WTC11 (cell line): ENCODE measurements around the gene TFAP2E. TPM values are rescaled to one million over a fixed set of nuclear protein-coding genes. Genes with fewer than 3 reads are reported as not detected.

Source experiments
- ATAC-seq: fragments of 200-7000 bp; cut with Tn5 transposase; 2 replicates; pipeline ENCODE4 v1.10.0; 2021; ENCODE audit warnings: mild to moderate bottlenecking, moderate library complexity
- CTCF ChIA-PET: fragments of 300-600 bp; sonication (Branson Sonifier 250); formaldehyde crosslinking; loops from one replicate; lab custom pipeline; 2021; ENCODE audit warnings: antibody characterized with exemption; lab: Charles Lee
- POLR2A ChIA-PET: fragments of 350-600 bp; sonication (Branson Sonifier 250); formaldehyde crosslinking; loops from one replicate; lab custom pipeline; 2021; ENCODE audit warnings: antibody characterized with exemption; lab: Charles Lee
- DNase-seq: peaks from one replicate; pipeline ENCODE4 v3.0.0; 2021; ENCODE audit warnings: low spot score
- H3K27ac Mint-ChIP-seq: 2 replicates; pipeline ENCODE4 v1.8.0; 2021; ENCODE audit warnings: mixed read lengths
- H3K27me3 Mint-ChIP-seq: 2 replicates; pipeline ENCODE4 v1.8.0; 2021; ENCODE audit warnings: low read depth, mild to moderate bottlenecking, moderate library complexity, mixed read lengths
- H3K36me3 Mint-ChIP-seq: 2 replicates; pipeline ENCODE4 v1.8.0; 2021; ENCODE audit warnings: mixed read lengths
- H3K4me1 Mint-ChIP-seq: 2 replicates; pipeline ENCODE4 v1.8.0; 2022; ENCODE audit warnings: mixed read lengths
- H3K4me3 Mint-ChIP-seq: 2 replicates; pipeline ENCODE4 v1.8.0; 2021; ENCODE audit warnings: mild to moderate bottlenecking, moderate library complexity, mixed read lengths
- H3K9me3 Mint-ChIP-seq: 2 replicates; pipeline ENCODE4 v1.8.0; 2021; ENCODE audit warnings: mixed read lengths
- CREM ChIP-seq: sonication (generic); formaldehyde crosslinking; IDR thresholded peaks from 2 replicates; pipeline ENCODE4 v1.8.1; 2022; ENCODE audit warnings: mild to moderate bottlenecking, missing genetic modification reagents, moderate library complexity
- ESRRA ChIP-seq: sonication (generic); formaldehyde crosslinking; IDR thresholded peaks from 2 replicates; pipeline ENCODE4 v1.8.1; 2022; ENCODE audit warnings: mild to moderate bottlenecking, missing genetic modification reagents, borderline replicate concordance
- ETV6 ChIP-seq: sonication (generic); formaldehyde crosslinking; IDR thresholded peaks from 2 replicates; pipeline ENCODE4 v1.8.1; 2022; ENCODE audit warnings: mild to moderate bottlenecking, missing genetic modification reagents
- FOXP1 ChIP-seq: sonication (generic); formaldehyde crosslinking; IDR thresholded peaks from 2 replicates; pipeline ENCODE4 v1.8.0; 2022; ENCODE audit warnings: missing genetic modification reagents, mild to moderate bottlenecking, moderate library complexity, borderline replicate concordance
- GRHL2 ChIP-seq: fragments of 250-450 bp; sonication (Bioruptor Pico); IDR thresholded peaks from 2 replicates; pipeline ENCODE4 v1.8.0; 2022; ENCODE audit warnings: mild to moderate bottlenecking, moderate library complexity; ENCODE audit not compliant: insufficient replicate concordance, severe bottlenecking
- GTF2I ChIP-seq: fragments of 250-450 bp; sonication (Bioruptor Pico); conservative IDR thresholded peaks from 2 replicates; pipeline ENCODE4 v1.4.0; 2021; ENCODE audit warnings: mild to moderate bottlenecking
- NFATC4 ChIP-seq: fragments of 250-450 bp; sonication (Bioruptor Pico); IDR thresholded peaks from 2 replicates; pipeline ENCODE4 v1.9.0; 2021; ENCODE audit warnings: mild to moderate bottlenecking
- NFYB ChIP-seq: sonication (generic); formaldehyde crosslinking; conservative IDR thresholded peaks from 2 replicates; pipeline ENCODE4 v1.8.0; 2022; ENCODE audit warnings: low read depth, missing genetic modification reagents
- NR3C1 ChIP-seq: sonication (generic); formaldehyde crosslinking; conservative IDR thresholded peaks from 2 replicates; pipeline ENCODE4 v1.8.1; 2023; ENCODE audit warnings: low read depth, mild to moderate bottlenecking, missing genetic modification reagents
- OVOL2 ChIP-seq: fragments of 250-450 bp; sonication (Bioruptor Pico); IDR thresholded peaks from 2 replicates; pipeline ENCODE4 v1.9.0; 2021; ENCODE audit warnings: mild to moderate bottlenecking, borderline replicate concordance
- SOX15 ChIP-seq: fragments of 250-450 bp; sonication (Bioruptor Pico); IDR thresholded peaks from 2 replicates; pipeline ENCODE4 v1.9.0; 2021; ENCODE audit warnings: mild to moderate bottlenecking
- SP1 ChIP-seq: sonication (generic); formaldehyde crosslinking; conservative IDR thresholded peaks from 2 replicates; pipeline ENCODE4 v1.8.1; 2022; ENCODE audit warnings: missing genetic modification reagents
- TEAD4 ChIP-seq: sonication (generic); formaldehyde crosslinking; IDR thresholded peaks from 2 replicates; pipeline ENCODE4 v1.8.0; 2022; ENCODE audit warnings: mild to moderate bottlenecking, missing genetic modification reagents
- ZNF121 ChIP-seq: sonication (generic); formaldehyde crosslinking; IDR thresholded peaks from 2 replicates; pipeline ENCODE4 v1.8.0; 2023; ENCODE audit warnings: missing genetic modification reagents
- ZNF263 ChIP-seq: sonication (generic); formaldehyde crosslinking; IDR thresholded peaks from 2 replicates; pipeline ENCODE4 v1.8.1; 2022; ENCODE audit warnings: low read depth, mild to moderate bottlenecking, moderate library complexity, missing genetic modification reagents
- ZNF317 ChIP-seq: sonication (generic); formaldehyde crosslinking; IDR thresholded peaks from 2 replicates; pipeline ENCODE4 v1.8.1; 2023; ENCODE audit warnings: low read depth, mild to moderate bottlenecking, moderate library complexity, missing genetic modification reagents, borderline replicate concordance
- ZNF416 ChIP-seq: fragments of 250-450 bp; sonication (Bioruptor Pico); IDR thresholded peaks from 2 replicates; pipeline ENCODE4 v1.9.0; 2021; ENCODE audit warnings: mild to moderate bottlenecking, inconsistent platforms
- ZNF423 ChIP-seq: fragments of 250-450 bp; sonication (Bioruptor Pico); IDR thresholded peaks from 2 replicates; pipeline ENCODE4 v2.1.2; 2022; ENCODE audit warnings: mild to moderate bottlenecking, moderate library complexity
- total RNA-seq: library from RNA; stranded (reverse); gene quantifications from 3 replicates; pipeline ENCODE4 v1.2.3, GENCODE V29; 2021
- TF ChIP-seq, protein P1 (sequence below): sonication (generic); formaldehyde crosslinking; IDR thresholded peaks from 2 replicates; pipeline ENCODE4 v1.8.1; 2022; ENCODE audit warnings: mild to moderate bottlenecking, moderate library complexity, missing genetic modification reagents
- TF ChIP-seq, protein P2 (sequence below): fragments of 250-450 bp; sonication (Bioruptor Pico); IDR thresholded peaks from 2 replicates; pipeline ENCODE4 v1.8.0; 2021; ENCODE audit warnings: mild to moderate bottlenecking
- TF ChIP-seq, protein P3 (sequence below): fragments of 250-450 bp; sonication (Bioruptor Pico); conservative IDR thresholded peaks from 2 replicates; pipeline ENCODE4 v1.9.0; 2021; ENCODE audit warnings: mild to moderate bottlenecking
- TF ChIP-seq, protein P4 (sequence below): sonication (generic); formaldehyde crosslinking; IDR thresholded peaks from 2 replicates; pipeline ENCODE4 v1.8.1; 2022; ENCODE audit warnings: missing genetic modification reagents, borderline replicate concordance
- TF ChIP-seq, protein P5 (sequence below): sonication (generic); formaldehyde crosslinking; IDR thresholded peaks from 2 replicates; pipeline ENCODE4 v1.8.0; 2022; ENCODE audit warnings: mild to moderate bottlenecking, missing genetic modification reagents

The TFAP2E gene
- total RNA-seq, 1 experiment from 2014 or later = 1.7 TPM

DNA sequence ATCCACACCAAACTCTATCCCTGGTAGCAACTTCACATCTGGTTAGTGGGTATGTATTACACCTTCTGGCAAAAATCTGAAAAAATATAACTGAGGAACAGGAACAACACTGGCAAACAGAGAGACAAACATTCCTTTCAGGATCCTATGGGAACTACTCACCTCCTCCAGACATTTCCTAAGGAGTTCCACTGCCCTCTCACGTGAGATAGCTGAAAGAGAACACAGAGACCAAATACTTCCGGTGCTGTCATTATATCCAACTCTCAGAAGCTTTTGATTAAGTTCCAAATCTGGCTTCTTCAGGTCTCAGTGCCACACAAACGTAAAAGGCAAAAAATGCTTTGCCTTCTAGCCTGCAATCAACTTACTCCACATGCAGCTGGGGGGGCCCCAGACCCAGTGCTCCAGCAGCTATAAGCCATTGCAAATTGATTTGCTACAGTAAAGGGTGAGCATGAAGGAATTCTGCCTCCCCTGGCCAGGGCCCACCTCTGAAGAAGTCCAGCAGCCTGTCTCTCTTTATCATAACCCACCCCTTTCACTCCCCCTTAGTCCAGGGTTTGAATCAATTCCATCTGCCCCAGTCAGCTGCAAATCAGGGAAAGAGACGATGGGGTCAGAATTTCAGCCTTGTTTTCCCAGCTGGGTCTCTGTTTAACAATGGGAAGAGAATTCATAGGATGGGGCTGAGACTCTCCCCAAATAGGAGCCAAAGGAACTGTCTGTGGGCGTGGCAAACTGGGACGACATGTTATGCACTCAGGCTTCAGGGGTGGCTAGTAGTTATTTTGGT, 32.2 kb downstream of the TFAP2E start (continued):
- TF ChIP-seq TEAD4 (CRISPR knock-in tag) (no peak), ZNF317 (CRISPR knock-in tag) (no peak), SOX15 (CRISPR knock-in tag) (no peak), NFATC4 (CRISPR knock-in tag) (no peak)
- TF ChIP-seq, protein P1, sequence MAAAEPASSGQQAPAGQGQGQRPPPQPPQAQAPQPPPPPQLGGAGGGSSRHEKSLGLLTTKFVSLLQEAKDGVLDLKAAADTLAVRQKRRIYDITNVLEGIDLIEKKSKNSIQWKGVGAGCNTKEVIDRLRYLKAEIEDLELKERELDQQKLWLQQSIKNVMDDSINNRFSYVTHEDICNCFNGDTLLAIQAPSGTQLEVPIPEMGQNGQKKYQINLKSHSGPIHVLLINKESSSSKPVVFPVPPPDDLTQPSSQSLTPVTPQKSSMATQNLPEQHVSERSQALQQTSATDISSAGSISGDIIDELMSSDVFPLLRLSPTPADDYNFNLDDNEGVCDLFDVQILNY (CRISPR knock-in tag) = no peak

DNA sequence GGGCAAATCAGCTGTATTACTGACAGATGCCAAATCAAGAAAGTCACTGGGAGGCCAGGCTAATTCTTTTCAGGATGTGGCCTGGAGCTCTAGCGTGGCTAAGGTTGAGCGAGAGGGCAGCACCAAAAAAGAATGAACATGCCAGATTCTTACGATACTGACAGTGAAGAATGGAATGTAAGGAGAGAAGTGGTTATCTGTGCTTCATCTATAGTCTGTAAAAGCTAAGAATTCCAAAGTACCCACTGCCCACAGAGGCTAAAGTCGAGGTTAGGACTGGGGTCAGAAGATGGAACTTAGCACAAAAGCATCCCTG, 32.7 kb downstream of the TFAP2E start:
- no peaks in the 10 kb centered on the region for H3K27me3 Mint-ChIP-seq
- no peaks in the 10 kb centered on the region for H3K9me3 Mint-ChIP-seq
- TF ChIP-seq ZNF423 (CRISPR knock-in tag) (no peak), OVOL2 (no peak), ETV6 (no peak), ZNF263 (CRISPR knock-in tag) (no peak), ZNF416 (CRISPR knock-in tag) (no peak), NR3C1 (CRISPR knock-in tag) (no peak), GRHL2 (CRISPR knock-in tag) (no peak), CREM (CRISPR knock-in tag) (no peak)
- TF ChIP-seq, protein P2, sequence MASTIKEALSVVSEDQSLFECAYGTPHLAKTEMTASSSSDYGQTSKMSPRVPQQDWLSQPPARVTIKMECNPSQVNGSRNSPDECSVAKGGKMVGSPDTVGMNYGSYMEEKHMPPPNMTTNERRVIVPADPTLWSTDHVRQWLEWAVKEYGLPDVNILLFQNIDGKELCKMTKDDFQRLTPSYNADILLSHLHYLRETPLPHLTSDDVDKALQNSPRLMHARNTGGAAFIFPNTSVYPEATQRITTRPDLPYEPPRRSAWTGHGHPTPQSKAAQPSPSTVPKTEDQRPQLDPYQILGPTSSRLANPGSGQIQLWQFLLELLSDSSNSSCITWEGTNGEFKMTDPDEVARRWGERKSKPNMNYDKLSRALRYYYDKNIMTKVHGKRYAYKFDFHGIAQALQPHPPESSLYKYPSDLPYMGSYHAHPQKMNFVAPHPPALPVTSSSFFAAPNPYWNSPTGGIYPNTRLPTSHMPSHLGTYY (CRISPR knock-in tag) = no peak
- TF ChIP-seq, all 79 proteins: peak for 0
- Mint-ChIP-seq H3K36me3 (peaks cover 48% of the 10 kb centered on the region), H3K4me3 (no peak overlapping the region), H3K27ac (peak overlapping the region; percentile 66), H3K4me1 (peaks cover 2% of the 10 kb centered on the region; the same call in 1 of the 2 replicates)
- ChIA-PET POLR2A (no interaction called here), CTCF (interaction anchor here (1.7 kb wide), 1 partner anchor 12 kb away, joined by 4 read pairs; no protein-coding TSS in a partner anchor)
- no peak for ATAC-seq
- no peak for DNase-seq

DNA sequence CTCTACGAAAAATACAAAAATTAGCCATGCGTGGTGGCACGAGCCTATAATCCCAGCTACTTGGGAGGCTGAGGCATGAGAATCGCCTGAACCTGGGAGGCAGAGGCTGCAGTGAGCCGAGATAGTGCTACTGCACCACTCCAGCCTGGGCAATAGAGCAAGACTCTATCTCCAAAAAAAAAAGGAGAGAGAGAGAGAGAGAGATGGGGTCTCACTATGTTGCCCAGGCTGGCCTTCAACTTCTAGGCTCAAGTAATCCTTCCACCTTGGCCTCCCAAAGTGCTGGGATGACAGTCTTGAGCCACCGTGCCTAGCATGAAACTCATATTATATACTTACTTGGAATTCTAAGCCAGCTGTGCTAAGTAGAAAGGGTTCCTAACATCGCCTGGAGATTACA, 38.5 kb downstream of the TFAP2E start:
- ATAC-seq = no peak
- TF ChIP-seq NFYB (CRISPR knock-in tag) = no peak
- TF ChIP-seq ZNF121 (CRISPR knock-in tag) = 0 out of 2 replicates have a peak, but pooled peaks have one; percentile 21
- TF ChIP-seq, all 79 proteins: peak for 1
- Mint-ChIP-seq H3K27me3 (no peaks in the 10 kb centered on the region), H3K4me1 (no peaks in the 10 kb centered on the region), H3K36me3 (peaks cover 38% of the 10 kb centered on the region), H3K9me3 (no peaks in the 10 kb centered on the region), H3K4me3 (no peak overlapping the region), H3K27ac (no peak overlapping the region)
- no peak for DNase-seq
- ChIA-PET CTCF (no interaction called here), POLR2A (no interaction called here)

DNA sequence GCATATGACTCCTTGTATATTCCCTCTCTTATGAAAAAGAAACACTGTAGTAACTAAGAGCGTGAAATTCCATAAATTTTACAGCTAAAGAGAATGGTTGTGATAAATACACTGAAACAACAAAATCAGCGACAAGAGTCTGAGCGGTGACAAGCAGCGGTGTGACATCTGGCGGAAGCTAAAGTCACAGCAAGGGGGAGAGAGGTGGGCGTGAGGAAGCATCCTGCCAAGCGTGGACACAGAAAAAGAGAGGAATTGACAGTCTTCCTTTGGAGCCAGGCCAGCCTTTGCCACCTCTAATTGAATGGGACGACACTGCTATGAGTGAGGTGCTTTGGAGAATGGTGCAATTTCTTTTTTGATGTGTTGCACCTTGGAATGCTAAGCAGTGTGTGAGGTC, 42.3 kb downstream of the TFAP2E start:
- ChIA-PET POLR2A (no interaction called here), CTCF (interaction anchor here (0.9 kb wide), 1 partner anchor 12 kb away, joined by 3 read pairs; no protein-coding TSS in a partner anchor)
- no peak overlapping the region for H3K27ac Mint-ChIP-seq
- H3K4me3 Mint-ChIP-seq = no peak overlapping the region
- DNase-seq = no peak
- no peak for TF ChIP-seq GTF2I (CRISPR knock-in tag)
- no peak for TF ChIP-seq ESRRA (CRISPR knock-in tag)
- no peak for TF ChIP-seq NFATC4 (CRISPR knock-in tag)
- TF ChIP-seq, protein P3, sequence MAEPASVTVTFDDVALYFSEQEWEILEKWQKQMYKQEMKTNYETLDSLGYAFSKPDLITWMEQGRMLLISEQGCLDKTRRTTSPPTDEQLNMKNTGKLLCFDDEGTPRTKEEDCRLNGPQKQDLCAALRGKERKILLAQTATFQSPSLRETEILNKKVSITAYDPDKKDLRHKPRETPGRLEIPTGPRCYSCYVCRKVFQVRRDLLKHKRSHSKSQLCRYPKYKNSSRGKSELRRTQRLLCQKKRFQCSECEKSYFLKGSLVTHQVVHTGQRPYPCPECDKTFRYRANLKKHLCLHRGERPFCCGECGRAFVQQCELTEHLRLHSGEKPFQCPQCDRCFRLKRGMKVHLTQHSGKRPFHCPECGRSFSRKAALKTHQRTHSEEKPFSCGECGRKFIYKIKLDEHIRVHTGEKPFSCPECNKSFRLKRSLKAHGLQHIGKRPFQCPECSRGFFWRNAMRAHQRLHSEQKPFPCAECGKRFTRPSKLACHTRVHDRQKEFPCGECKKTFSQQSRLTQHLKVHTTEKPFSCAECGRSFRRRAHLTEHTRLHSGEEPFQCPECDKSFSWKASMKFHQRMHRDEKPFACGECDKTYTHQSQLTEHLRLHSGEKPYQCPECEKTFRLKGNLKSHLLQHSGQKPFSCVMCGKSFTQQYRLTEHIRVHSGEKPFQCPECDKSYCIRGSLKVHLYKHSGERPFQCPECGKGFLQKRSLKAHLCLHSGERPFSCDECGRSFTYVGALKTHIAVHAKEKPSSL (CRISPR knock-in tag) = no peak
- no peak for TF ChIP-seq SP1
- no peak for TF ChIP-seq FOXP1 (CRISPR knock-in tag)
- no peak for TF ChIP-seq SOX15 (CRISPR knock-in tag)
- TF ChIP-seq, protein P4, sequence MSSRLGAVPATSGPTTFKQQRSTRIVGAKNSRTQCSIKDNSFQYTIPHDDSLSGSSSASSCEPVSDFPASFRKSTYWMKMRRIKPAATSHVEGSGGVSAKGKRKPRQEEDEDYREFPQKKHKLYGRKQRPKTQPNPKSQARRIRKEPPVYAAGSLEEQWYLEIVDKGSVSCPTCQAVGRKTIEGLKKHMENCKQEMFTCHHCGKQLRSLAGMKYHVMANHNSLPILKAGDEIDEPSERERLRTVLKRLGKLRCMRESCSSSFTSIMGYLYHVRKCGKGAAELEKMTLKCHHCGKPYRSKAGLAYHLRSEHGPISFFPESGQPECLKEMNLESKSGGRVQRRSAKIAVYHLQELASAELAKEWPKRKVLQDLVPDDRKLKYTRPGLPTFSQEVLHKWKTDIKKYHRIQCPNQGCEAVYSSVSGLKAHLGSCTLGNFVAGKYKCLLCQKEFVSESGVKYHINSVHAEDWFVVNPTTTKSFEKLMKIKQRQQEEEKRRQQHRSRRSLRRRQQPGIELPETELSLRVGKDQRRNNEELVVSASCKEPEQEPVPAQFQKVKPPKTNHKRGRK (CRISPR knock-in tag) = no peak
- TF ChIP-seq, protein P5, sequence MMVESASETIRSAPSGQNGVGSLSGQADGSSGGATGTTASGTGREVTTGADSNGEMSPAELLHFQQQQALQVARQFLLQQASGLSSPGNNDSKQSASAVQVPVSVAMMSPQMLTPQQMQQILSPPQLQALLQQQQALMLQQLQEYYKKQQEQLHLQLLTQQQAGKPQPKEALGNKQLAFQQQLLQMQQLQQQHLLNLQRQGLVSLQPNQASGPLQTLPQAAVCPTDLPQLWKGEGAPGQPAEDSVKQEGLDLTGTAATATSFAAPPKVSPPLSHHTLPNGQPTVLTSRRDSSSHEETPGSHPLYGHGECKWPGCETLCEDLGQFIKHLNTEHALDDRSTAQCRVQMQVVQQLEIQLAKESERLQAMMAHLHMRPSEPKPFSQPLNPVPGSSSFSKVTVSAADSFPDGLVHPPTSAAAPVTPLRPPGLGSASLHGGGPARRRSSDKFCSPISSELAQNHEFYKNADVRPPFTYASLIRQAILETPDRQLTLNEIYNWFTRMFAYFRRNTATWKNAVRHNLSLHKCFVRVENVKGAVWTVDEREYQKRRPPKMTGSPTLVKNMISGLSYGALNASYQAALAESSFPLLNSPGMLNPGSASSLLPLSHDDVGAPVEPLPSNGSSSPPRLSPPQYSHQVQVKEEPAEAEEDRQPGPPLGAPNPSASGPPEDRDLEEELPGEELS (CRISPR knock-in tag) = no peak
- H3K9me3 Mint-ChIP-seq = no peaks in the 10 kb centered on the region
- H3K36me3 Mint-ChIP-seq = peaks cover 33% of the 10 kb centered on the region
- no peak for ATAC-seq
- H3K4me1 Mint-ChIP-seq = no peaks in the 10 kb centered on the region
- H3K27me3 Mint-ChIP-seq = no peaks in the 10 kb centered on the region
